DND-41 (cell line): ENCODE measurements around the gene ATXN7L1.
A peak's percentile ranks its signal among the peaks of the same experiment; 100 is the strongest.

ENCODE experiments used
- ATAC-seq: fragments of 200-7000 bp; cut with Tn5 transposase; 3 replicates; pipeline ENCODE4 v1.9.1; 2021; ENCODE audit warnings: low read depth; ENCODE audit not compliant: insufficient read depth
- DNase-seq: peaks from one replicate; pipeline ENCODE4 v3.0.0-alpha.2; 2020
- H2AFZ ChIP-seq: 2 replicates; pipeline ENCODE4 v1.6.0; 2012; ENCODE audit warnings: low read depth, low read length
- H3K27ac ChIP-seq: 2 replicates; pipeline ENCODE4 v1.5.1; 2012; ENCODE audit warnings: low read length, inconsistent platforms
- H3K27me3 ChIP-seq: fragments of 200-600 bp; sonication (generic); 2 replicates; pipeline ENCODE4 v1.6.0; 2012; ENCODE audit warnings: low read length, mild to moderate bottlenecking, inconsistent platforms; ENCODE audit not compliant: insufficient read depth, poor library complexity
- H3K36me3 ChIP-seq: 2 replicates; pipeline ENCODE4 v1.5.1; 2012; ENCODE audit warnings: low read length, inconsistent platforms; ENCODE audit not compliant: insufficient read depth
- H3K4me1 ChIP-seq: 2 replicates; pipeline ENCODE4 v1.5.1; 2012; ENCODE audit warnings: mild to moderate bottlenecking, low read length; ENCODE audit not compliant: insufficient read depth
- H3K4me2 ChIP-seq: 2 replicates; pipeline ENCODE4 v1.6.0; 2012; ENCODE audit warnings: mild to moderate bottlenecking, moderate library complexity, low read length, inconsistent platforms; ENCODE audit not compliant: insufficient read depth
- H3K4me3 ChIP-seq, 2 experiments: fragments of 200-600 bp in 1 of 2; shearing (Covaris generic) in 1 of 2; 2 replicates each; pipeline ENCODE4 v1.5.1; 2012 to 2016; ENCODE audit warnings: inconsistent platforms in 2 of 2, low read length in 2 of 2, mild to moderate bottlenecking in 2 of 2, low read depth in 1 of 2, moderate library complexity in 1 of 2
- H3K79me2 ChIP-seq: 2 replicates; pipeline ENCODE4 v1.6.0; 2012; ENCODE audit warnings: low read length, inconsistent platforms; ENCODE audit not compliant: insufficient read depth
- H3K9ac ChIP-seq: 2 replicates; pipeline ENCODE4 v1.6.0; 2012; ENCODE audit warnings: low read depth, mild to moderate bottlenecking, inconsistent platforms, low read length, moderate library complexity
- H3K9me3 ChIP-seq: 2 replicates; pipeline ENCODE4 v1.5.1; 2012; ENCODE audit warnings: low read length, moderate library complexity, mild to moderate bottlenecking, inconsistent platforms; ENCODE audit not compliant: insufficient read depth, severe bottlenecking
- H4K20me1 ChIP-seq: 2 replicates; pipeline ENCODE4 v1.6.0; 2012; ENCODE audit warnings: low read length; ENCODE audit not compliant: insufficient read depth
- CTCF ChIP-seq: IDR thresholded peaks from 2 replicates; pipeline ENCODE4 v1.5.1; 2012; ENCODE audit warnings: borderline replicate concordance, low read length, moderate library complexity, mild to moderate bottlenecking; ENCODE audit not compliant: poor library complexity, severe bottlenecking; ENCODE audit errors: extremely low read depth
- EZH2 ChIP-seq: IDR thresholded peaks from 3 replicates; pipeline ENCODE4 v1.6.1; 2012; ENCODE audit warnings: borderline replicate concordance, low read depth, mild to moderate bottlenecking, moderate library complexity, low read length, inconsistent platforms; ENCODE audit not compliant: severe bottlenecking

The ATXN7L1 gene

GRCh38 chr7:105742787-105743186 lies 133.6 kb downstream of the ATXN7L1 start:
- H4K20me1 ChIP-seq, result no peaks in the 10 kb centered on the region
- no peak overlapping the region for H3K27ac ChIP-seq
- no peak for TF ChIP-seq EZH2
- TF ChIP-seq CTCF, result no peak
- no peaks in the 10 kb centered on the region for H3K27me3 ChIP-seq
- H3K36me3 ChIP-seq, result no peaks in the 10 kb centered on the region
- no peak overlapping the region for H3K4me2 ChIP-seq
- no peak overlapping the region for H3K9ac ChIP-seq
- H3K4me3 ChIP-seq, result no peak overlapping the region
- no peak for DNase-seq
- no peaks in the 10 kb centered on the region for H3K79me2 ChIP-seq
- no peak for ATAC-seq
- H2AFZ ChIP-seq, result no peak overlapping the region
- H3K9me3 ChIP-seq, result no peaks in the 10 kb centered on the region
- H3K4me1 ChIP-seq, result no peaks in the 10 kb centered on the region

GRCh38 chr7:105741982-105742381 lies 134.4 kb downstream of the ATXN7L1 start:
- no peaks in the 10 kb centered on the region for H3K9me3 ChIP-seq
- no peaks in the 10 kb centered on the region for H3K27me3 ChIP-seq
- no peaks in the 10 kb centered on the region for H4K20me1 ChIP-seq
- H2AFZ ChIP-seq, result no peak overlapping the region
- H3K4me3 ChIP-seq, result no peak overlapping the region
- H3K27ac ChIP-seq, result no peak overlapping the region
- no peak for DNase-seq
- H3K4me1 ChIP-seq, result no peaks in the 10 kb centered on the region
- H3K4me2 ChIP-seq, result no peak overlapping the region
- no peak for TF ChIP-seq CTCF
- no peak for TF ChIP-seq EZH2
- peak; percentile 31; the same call in 1 of the 3 replicates for ATAC-seq
- H3K79me2 ChIP-seq, result no peaks in the 10 kb centered on the region
- no peaks in the 10 kb centered on the region for H3K36me3 ChIP-seq
- no peak overlapping the region for H3K9ac ChIP-seq

GRCh38 chr7:105738133-105738532 lies 138.3 kb downstream of the ATXN7L1 start:
- no peak for ATAC-seq
- TF ChIP-seq EZH2 (no peak), CTCF (peak; percentile 34)
- H3K4me2 ChIP-seq, result no peak overlapping the region
- DNase-seq, result no peak
- no peak overlapping the region for H3K9ac ChIP-seq
- no peak overlapping the region for H3K4me3 ChIP-seq
- no peaks in the 10 kb centered on the region for H3K9me3 ChIP-seq
- H3K4me1 ChIP-seq, result no peaks in the 10 kb centered on the region
- H3K36me3 ChIP-seq, result no peaks in the 10 kb centered on the region
- H2AFZ ChIP-seq, result no peak overlapping the region
- H3K27me3 ChIP-seq, result no peaks in the 10 kb centered on the region
- no peak overlapping the region for H3K27ac ChIP-seq
- no peaks in the 10 kb centered on the region for H4K20me1 ChIP-seq
- no peaks in the 10 kb centered on the region for H3K79me2 ChIP-seq

GRCh38 chr7:105734233-105734632 lies 142.2 kb downstream of the ATXN7L1 start:
- Histone ChIP-seq H2AFZ (no peak overlapping the region), H3K79me2 (no peaks in the 10 kb centered on the region), H3K4me1 (no peaks in the 10 kb centered on the region), H3K27me3 (no peaks in the 10 kb centered on the region), H3K4me2 (no peak overlapping the region), H4K20me1 (no peaks in the 10 kb centered on the region), H3K9me3 (no peaks in the 10 kb centered on the region), H3K4me3 (no peak overlapping the region), H3K36me3 (no peaks in the 10 kb centered on the region), H3K27ac (no peak overlapping the region), H3K9ac (no peak overlapping the region)
- TF ChIP-seq EZH2, result no peak
- TF ChIP-seq CTCF, result no peak
- DNase-seq (no peak), ATAC-seq (no peak)
